PC-9 (cell line): ENCODE measurements around the gene CCN6.

ENCODE experiments used
- EZH2 ChIP-seq: fragments of 200-600 bp; sonication (generic); IDR thresholded peaks from 2 replicates; pipeline ENCODE4 v1.8.0; 2017; ENCODE audit warnings: antibody characterized with exemption, low read depth
- TF ChIP-seq, protein P1 (sequence below): fragments of 200-600 bp; sonication (generic); conservative IDR thresholded peaks from 2 replicates; pipeline ENCODE4 v1.6.1; 2017; ENCODE audit warnings: mixed run types, antibody characterized with exemption, mild to moderate bottlenecking, moderate library complexity

GRCh38 chr6:112086744-112087135, 32.8 kb downstream of the CCN6 start:
- TF ChIP-seq, protein P1, sequence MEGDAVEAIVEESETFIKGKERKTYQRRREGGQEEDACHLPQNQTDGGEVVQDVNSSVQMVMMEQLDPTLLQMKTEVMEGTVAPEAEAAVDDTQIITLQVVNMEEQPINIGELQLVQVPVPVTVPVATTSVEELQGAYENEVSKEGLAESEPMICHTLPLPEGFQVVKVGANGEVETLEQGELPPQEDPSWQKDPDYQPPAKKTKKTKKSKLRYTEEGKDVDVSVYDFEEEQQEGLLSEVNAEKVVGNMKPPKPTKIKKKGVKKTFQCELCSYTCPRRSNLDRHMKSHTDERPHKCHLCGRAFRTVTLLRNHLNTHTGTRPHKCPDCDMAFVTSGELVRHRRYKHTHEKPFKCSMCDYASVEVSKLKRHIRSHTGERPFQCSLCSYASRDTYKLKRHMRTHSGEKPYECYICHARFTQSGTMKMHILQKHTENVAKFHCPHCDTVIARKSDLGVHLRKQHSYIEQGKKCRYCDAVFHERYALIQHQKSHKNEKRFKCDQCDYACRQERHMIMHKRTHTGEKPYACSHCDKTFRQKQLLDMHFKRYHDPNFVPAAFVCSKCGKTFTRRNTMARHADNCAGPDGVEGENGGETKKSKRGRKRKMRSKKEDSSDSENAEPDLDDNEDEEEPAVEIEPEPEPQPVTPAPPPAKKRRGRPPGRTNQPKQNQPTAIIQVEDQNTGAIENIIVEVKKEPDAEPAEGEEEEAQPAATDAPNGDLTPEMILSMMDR = peak; percentile 57; the same call in 1 of the 2 replicates
- no peak for TF ChIP-seq EZH2
